Sigmoid colon (tissue), 7 donors: ENCODE results near the gene NUDT14. TPM values are rescaled to one million over a fixed set of nuclear protein-coding genes. Genes with fewer than 3 reads are reported as not detected.

Experiments
- DNase-seq: peaks from one replicate; pipeline ENCODE4 v3.0.0-alpha.2; 2019
- H3K27ac ChIP-seq, 4 donors: fragments of 200-600 bp; sonication (generic); one replicate each; pipeline ENCODE4 v1.5.1; 2016 to 2019; ENCODE audit warnings: mild to moderate bottlenecking in 1 of 4
- H3K27me3 ChIP-seq, 3 donors: fragments of 200-600 bp; sonication (generic); one replicate each; pipeline ENCODE4 v1.5.1; 2019; ENCODE audit warnings: mild to moderate bottlenecking in 1 of 3
- H3K36me3 ChIP-seq, 4 donors: fragments of 200-600 bp; sonication (generic); one replicate each; pipeline ENCODE4 v1.5.1; 2016 to 2019
- H3K4me1 ChIP-seq, 4 donors: fragments of 200-600 bp; sonication (generic); one replicate each; pipeline ENCODE4 v1.5.1; 2017 to 2019
- H3K4me3 ChIP-seq, 4 donors: fragments of 200-600 bp; sonication (generic); one replicate each; pipeline ENCODE4 v1.5.1; 2017 to 2019; ENCODE audit warnings: mild to moderate bottlenecking in 2 of 4, moderate library complexity in 1 of 4
- H3K9me3 ChIP-seq, 4 donors: fragments of 200-600 bp in 3 of 4; sonication (generic) in 3 of 4; one replicate each; pipeline versions ENCODE4 v1.5.1 to v1.6.1; 2013 to 2019
- CTCF ChIP-seq, 4 experiments: fragments of 450-650 bp in 3 of 4; fragments of 200-600 bp in 1 of 4; IDR thresholded peaks; one replicate each; pipeline ENCODE4 v1.5.1; 2016 to 2019; ENCODE audit warnings: antibody characterized with exemption in 4 of 4, mild to moderate bottlenecking in 3 of 4, moderate library complexity in 2 of 4
- EP300 ChIP-seq, 4 donors: sonication (generic); formaldehyde crosslinking; IDR thresholded peaks; one replicate each; pipeline ENCODE4 v1.6.1; 2017; ENCODE audit warnings: antibody characterized with exemption in 4 of 4
- POLR2A ChIP-seq, 2 donors: fragments of 450-650 bp; IDR thresholded peaks; one replicate each; pipeline ENCODE4 v1.6.1; 2016; ENCODE audit warnings: antibody characterized with exemption in 2 of 2, mild to moderate bottlenecking in 2 of 2, moderate library complexity in 2 of 2
- POLR2AphosphoS5 ChIP-seq, 4 donors: sonication (generic); formaldehyde crosslinking; IDR thresholded peaks; one replicate each; pipeline ENCODE4 v1.6.1; 2017; ENCODE audit warnings: antibody characterized with exemption in 4 of 4
- WGBS, 2 donors: extraction: QIAGEN DNeasy Blood & Tissue Kit; methylation state at CpG; one replicate each; pipeline ENCODE4 v1.1.7; 2013; 5-methylcytosine and 5-hydroxymethylcytosine counted together
- intact Hi-C: fragments of 100-400 bp; cut with DNase I; formaldehyde crosslinking; loops from one replicate; pipeline ENCODE4 v1.15.1; 2023
- polyA plus RNA-seq, 3 donors: library from polyadenylated mRNA; stranded (reverse); fragments of 200-250 nt; gene quantifications; one replicate each; pipeline ENCODE4 v1.2.3, GENCODE V29; 2013
- total RNA-seq, 4 donors: library from RNA; depleted of rRNA; stranded (reverse); fragments of >200 nt; gene quantifications; one replicate each; pipeline ENCODE4 v1.1.0, GENCODE V29; 2016
- donor health status: healthy with polysubstance abuse.
- donor health status: Bipolar disorder and iron deficiency.
- donor health status: healthy.

Gene NUDT14
- total and polyA plus RNA-seq, 7 donors, result 4.1 to 47.4 (median 10.5) TPM

- intact Hi-C loops, result no loop called here
- Histone ChIP-seq H3K9me3 (peaks cover 0 to 4% (median 2%) of the 10 kb centered on the region in 4 donors), H3K36me3 (no peaks in the 10 kb centered on the region), H3K4me1 (no peaks in the 10 kb centered on the region), H3K4me3 (no peak overlapping the region), H3K27me3 (no peaks in the 10 kb centered on the region), H3K27ac (no peak overlapping the region)
- TF ChIP-seq EP300 (IDR thresholded peaks at IDR 0.05) (no peak), POLR2A (IDR thresholded peaks at IDR 0.05) (no peak), POLR2AphosphoS5 (IDR thresholded peaks at IDR 0.05) (no peak), CTCF (IDR thresholded peaks at IDR 0.05) (no peak)
- no peak for DNase-seq
- 74 to 82% methylated on average over 2 of the region's 2 CpGs for WGBS, 2 donors
These were observed 49.9 kb downstream of the NUDT14 start for GRCh38 chr14:105131241-105131640.

- no peak for DNase-seq
- 71 to 77% methylated on average over 5 of the region's 5 CpGs for WGBS, 2 donors
- peaks cover 0 to 4% (median 2%) of the 10 kb centered on the region in 4 donors for H3K9me3 ChIP-seq
- no peak overlapping the region for H3K27ac ChIP-seq
- no peak overlapping the region for H3K4me3 ChIP-seq
- no peaks in the 10 kb centered on the region for H3K27me3 ChIP-seq
- intact Hi-C loops, result no loop called here
- no peaks in the 10 kb centered on the region for H3K36me3 ChIP-seq
- no peaks in the 10 kb centered on the region for H3K4me1 ChIP-seq
- no peak for TF ChIP-seq POLR2A (IDR thresholded peaks at IDR 0.05)
- TF ChIP-seq CTCF (IDR thresholded peaks at IDR 0.05), result no peak
- TF ChIP-seq POLR2AphosphoS5 (IDR thresholded peaks at IDR 0.05), result no peak
- TF ChIP-seq EP300 (IDR thresholded peaks at IDR 0.05), result no peak
These were observed 53.1 kb downstream of the NUDT14 start for GRCh38 chr14:105128059-105128458.

- Histone ChIP-seq H3K9me3 (peaks cover 0 to 7% (median 3%) of the 10 kb centered on the region in 4 donors), H3K27ac (no peak overlapping the region), H3K27me3 (no peaks in the 10 kb centered on the region), H3K36me3 (no peaks in the 10 kb centered on the region), H3K4me3 (no peak overlapping the region), H3K4me1 (no peaks in the 10 kb centered on the region)
- DNase-seq, result no peak
- intact Hi-C loops, result no loop called here
- TF ChIP-seq POLR2AphosphoS5 (IDR thresholded peaks at IDR 0.05) (no peak), EP300 (IDR thresholded peaks at IDR 0.05) (no peak), CTCF (IDR thresholded peaks at IDR 0.05) (no peak), POLR2A (IDR thresholded peaks at IDR 0.05) (no peak)
- WGBS, 2 donors, result 78 to 85% methylated on average over 9 of the region's 9 CpGs
These were observed 54.2 kb downstream of the NUDT14 start for GRCh38 chr14:105126981-105127329.

- no peak for DNase-seq
- no peak overlapping the region for H3K4me3 ChIP-seq
- H3K4me1 ChIP-seq, result no peaks in the 10 kb centered on the region
- H3K27me3 ChIP-seq, result no peaks in the 10 kb centered on the region
- TF ChIP-seq CTCF (IDR thresholded peaks at IDR 0.05), result no peak
- no peak for TF ChIP-seq POLR2AphosphoS5 (IDR thresholded peaks at IDR 0.05)
- TF ChIP-seq POLR2A (IDR thresholded peaks at IDR 0.05), result no peak
- no peak for TF ChIP-seq EP300 (IDR thresholded peaks at IDR 0.05)
- H3K36me3 ChIP-seq, result no peaks in the 10 kb centered on the region
- no peak overlapping the region for H3K27ac ChIP-seq
- intact Hi-C loops, result no loop called here
- 64 to 78% methylated on average over 22 of the region's 22 CpGs for WGBS, 2 donors
- peaks cover 0 to 8% (median 5%) of the 10 kb centered on the region in 4 donors for H3K9me3 ChIP-seq
These were observed 54.8 kb downstream of the NUDT14 start for GRCh38 chr14:105126126-105126980.
